HepG2 (cell line): ENCODE results near the gene TSSK2. TPM values are rescaled to one million over a fixed set of nuclear protein-coding genes. Genes with fewer than 3 reads are reported as not detected.
A peak's percentile ranks its signal among the peaks of the same experiment; 100 is the strongest.

Source experiments
- AKAP8 ChIP-seq: sonication (generic); formaldehyde crosslinking; IDR thresholded peaks from 2 replicates; pipeline ENCODE4 v1.5.1; 2020; ENCODE audit warnings: mild to moderate bottlenecking, missing genetic modification reagents
- ATRX ChIP-seq: sonication (generic); formaldehyde crosslinking; IDR thresholded peaks from 2 replicates; pipeline ENCODE4 v1.4.0; 2020; ENCODE audit warnings: missing genetic modification reagents, borderline replicate concordance
- GPN1 ChIP-seq: sonication (generic); formaldehyde crosslinking; IDR thresholded peaks from 2 replicates; pipeline ENCODE4 v1.5.1; 2020; ENCODE audit warnings: missing genetic modification reagents, borderline replicate concordance
- HMG20B ChIP-seq: conservative IDR thresholded peaks from 2 replicates; pipeline ENCODE4 v1.6.1; 2016; ENCODE audit warnings: missing genetic modification reagents, missing compliant biosample characterization
- HOXA7 ChIP-seq: sonication (generic); formaldehyde crosslinking; IDR thresholded peaks from 2 replicates; pipeline ENCODE4 v1.8.1; 2022; ENCODE audit warnings: mild to moderate bottlenecking, missing genetic modification reagents, moderate library complexity
- MIER2 ChIP-seq: IDR thresholded peaks from 2 replicates; pipeline ENCODE4 v1.6.1; 2016; ENCODE audit warnings: missing biosample characterization, missing genetic modification reagents
- MTA1 ChIP-seq: sonication (generic); formaldehyde crosslinking; IDR thresholded peaks from 2 replicates; pipeline ENCODE4 v1.4.0; 2020; ENCODE audit warnings: missing genetic modification reagents, mild to moderate bottlenecking, borderline replicate concordance
- MTA3 ChIP-seq: sonication (generic); formaldehyde crosslinking; IDR thresholded peaks from 2 replicates; pipeline ENCODE4 v1.4.0; 2020; ENCODE audit warnings: missing genetic modification reagents
- MYNN ChIP-seq: sonication (generic); formaldehyde crosslinking; IDR thresholded peaks from 2 replicates; pipeline ENCODE4 v1.4.0; 2020; ENCODE audit warnings: mild to moderate bottlenecking, low read depth, missing genetic modification reagents
- NFYC ChIP-seq: IDR thresholded peaks from 2 replicates; pipeline ENCODE4 v1.6.1; 2016; ENCODE audit warnings: missing genetic modification reagents, missing compliant biosample characterization
- RFXANK ChIP-seq: IDR thresholded peaks from 2 replicates; pipeline ENCODE4 v1.6.1; 2016
- SMARCC2 ChIP-seq: fragments of 450-650 bp; IDR thresholded peaks from 2 replicates; pipeline ENCODE4 v1.6.1; 2017; ENCODE audit warnings: antibody characterized with exemption, mild to moderate bottlenecking
- SMYD3 ChIP-seq: sonication (generic); formaldehyde crosslinking; IDR thresholded peaks from 2 replicates; pipeline ENCODE4 v1.8.1; 2023; ENCODE audit warnings: mild to moderate bottlenecking, missing genetic modification reagents
- SRSF4 ChIP-seq: fragments of 200-400 bp; formaldehyde crosslinking; IDR thresholded peaks from one replicate; pipeline ENCODE4 v1.6.1; 2018; ENCODE audit warnings: mild to moderate bottlenecking, low read depth, low read length, moderate library complexity; ENCODE audit not compliant: poor library complexity, severe bottlenecking
- U2AF1 ChIP-seq: fragments of 200-400 bp; formaldehyde crosslinking; optimal IDR thresholded peaks from 2 replicates; pipeline ENCODE3; 2017; ENCODE audit warnings: mild to moderate bottlenecking, low read depth, low read length
- YEATS4 ChIP-seq: sonication (generic); formaldehyde crosslinking; IDR thresholded peaks from 2 replicates; pipeline ENCODE4 v1.4.0; 2020; ENCODE audit warnings: missing genetic modification reagents, borderline replicate concordance
- ZNF180 ChIP-seq: sonication (generic); formaldehyde crosslinking; IDR thresholded peaks from 2 replicates; pipeline ENCODE4 v1.4.0; 2020; ENCODE audit warnings: low read depth, missing genetic modification reagents, borderline replicate concordance
- ZNF343 ChIP-seq: sonication (generic); formaldehyde crosslinking; IDR thresholded peaks from 2 replicates; pipeline ENCODE4 v1.4.0; 2020; ENCODE audit warnings: mild to moderate bottlenecking, missing genetic modification reagents
- ZNF543 ChIP-seq: sonication (generic); formaldehyde crosslinking; IDR thresholded peaks from 2 replicates; pipeline ENCODE4 v1.4.0; 2020; ENCODE audit warnings: mild to moderate bottlenecking, missing genetic modification reagents
- polyA plus RNA-seq, 8 experiments: library from polyadenylated mRNA; depleted of rRNA in 3 of 8; stranded (reverse) in 7 of 8; unstranded in 1 of 8; fragments of >200 nt; fragmentation: Illumina TruSeq in 4 of 8; extraction: Trizol in 4 of 8; gene quantifications; 2 replicates each; pipeline versions ENCODE4 v1.2.1 to v1.2.3, GENCODE V29; 2011 to 2016; ENCODE audit warnings: low read depth in 4 of 8, missing spikeins in 1 of 8, mixed read lengths in 1 of 8; ENCODE audit not compliant: insufficient read depth in 1 of 8
- total RNA-seq, 5 experiments: library from RNA; depleted of rRNA; stranded (reverse); fragments of >200 nt; fragmentation: Illumina TruSeq; extraction: Trizol; gene quantifications; 2 replicates each; pipeline ENCODE4 v1.2.3, GENCODE V29; 2016; ENCODE audit warnings: low read depth in 1 of 5
- TF ChIP-seq, protein P1 (sequence below), 2 experiments: sonication (generic) in 1 of 2; formaldehyde crosslinking in 1 of 2; IDR thresholded peaks; 2 replicates each; pipeline versions ENCODE4 v1.5.1 to v1.6.1; 2011 to 2020; ENCODE audit warnings: borderline replicate concordance in 1 of 2, low read depth in 1 of 2, low read length in 1 of 2, mild to moderate bottlenecking in 1 of 2, missing genetic modification reagents in 1 of 2, moderate library complexity in 1 of 2
- TF ChIP-seq, protein P2 (sequence below): sonication (generic); formaldehyde crosslinking; IDR thresholded peaks from 2 replicates; pipeline ENCODE4 v1.4.0; 2020; ENCODE audit warnings: missing genetic modification reagents
- TF ChIP-seq, protein P3 (sequence below): sonication (generic); formaldehyde crosslinking; IDR thresholded peaks from 2 replicates; pipeline ENCODE4 v1.4.0; 2020; ENCODE audit warnings: missing genetic modification reagents, low read depth, mild to moderate bottlenecking, borderline replicate concordance

TSSK2 gene
- total and polyA plus RNA-seq, 2 of the 13 experiments (the other 11 are each of a cell fraction or from before 2014, with no cell fraction given), result not detected

DNA sequence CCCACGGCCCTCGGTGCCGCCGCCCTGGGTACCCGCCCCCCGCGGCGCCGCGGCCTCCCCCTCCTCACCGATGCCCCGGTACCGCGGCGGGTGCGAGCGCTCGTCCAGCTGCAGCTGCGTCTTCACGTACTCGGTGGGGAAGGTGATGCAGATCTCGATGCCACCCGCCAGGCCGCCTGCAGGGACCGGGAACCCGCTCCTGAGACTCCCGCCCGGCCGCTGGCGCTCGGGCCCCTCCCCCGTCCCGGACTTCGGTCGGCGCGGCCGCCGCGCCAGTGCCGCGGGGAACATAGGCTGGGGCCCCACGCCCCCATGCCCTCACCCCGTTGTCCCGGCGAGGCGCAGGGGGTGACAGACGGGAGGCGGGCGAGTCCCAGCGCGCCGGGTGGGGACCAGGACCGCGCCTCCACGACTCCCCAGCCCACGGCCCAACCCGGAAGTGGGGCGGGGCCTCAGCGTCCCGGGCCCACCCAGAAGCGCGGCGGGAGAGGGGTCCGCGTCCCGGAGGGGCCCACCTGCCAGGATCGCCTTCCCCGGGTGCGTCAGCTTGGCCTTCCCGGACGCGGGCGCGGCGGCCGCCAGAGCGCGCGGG, 47.1 kb downstream of the TSSK2 start (continued):
- no peak for TF ChIP-seq MIER2 (CRISPR knock-in tag)
- TF ChIP-seq, protein P1, sequence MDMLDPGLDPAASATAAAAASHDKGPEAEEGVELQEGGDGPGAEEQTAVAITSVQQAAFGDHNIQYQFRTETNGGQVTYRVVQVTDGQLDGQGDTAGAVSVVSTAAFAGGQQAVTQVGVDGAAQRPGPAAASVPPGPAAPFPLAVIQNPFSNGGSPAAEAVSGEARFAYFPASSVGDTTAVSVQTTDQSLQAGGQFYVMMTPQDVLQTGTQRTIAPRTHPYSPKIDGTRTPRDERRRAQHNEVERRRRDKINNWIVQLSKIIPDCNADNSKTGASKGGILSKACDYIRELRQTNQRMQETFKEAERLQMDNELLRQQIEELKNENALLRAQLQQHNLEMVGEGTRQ (IDR thresholded peaks at IDR 0.05; ENCODE audit: low read depth, low read length), result no peak
- TF ChIP-seq, protein P1 (CRISPR knock-in tag; IDR thresholded peaks at IDR 0.05; ENCODE audit: borderline replicate concordance), result no peak
- TF ChIP-seq ATRX (CRISPR knock-in tag), result no peak
- no peak for TF ChIP-seq HMG20B (CRISPR knock-in tag)
- no peak for TF ChIP-seq MTA3 (CRISPR knock-in tag)
- no peak for TF ChIP-seq U2AF1
- peak; percentile 71; the same call in 1 of the 2 replicates for TF ChIP-seq ZNF343 (CRISPR knock-in tag)
- TF ChIP-seq NFYC (CRISPR knock-in tag), result no peak
- no peak for TF ChIP-seq SMARCC2
- TF ChIP-seq RFXANK (CRISPR knock-in tag), result no peak
- 0 out of 2 replicates have a peak, but pooled peaks have one; percentile 40 for TF ChIP-seq AKAP8
- TF ChIP-seq ZNF543 (CRISPR knock-in tag), result 0 out of 2 replicates have a peak, but pooled peaks have one; percentile 47
- TF ChIP-seq SMYD3 (CRISPR knock-in tag), result no peak
- TF ChIP-seq HOXA7, result no peak
- no peak for TF ChIP-seq MTA1 (CRISPR knock-in tag)
- TF ChIP-seq, protein P2, sequence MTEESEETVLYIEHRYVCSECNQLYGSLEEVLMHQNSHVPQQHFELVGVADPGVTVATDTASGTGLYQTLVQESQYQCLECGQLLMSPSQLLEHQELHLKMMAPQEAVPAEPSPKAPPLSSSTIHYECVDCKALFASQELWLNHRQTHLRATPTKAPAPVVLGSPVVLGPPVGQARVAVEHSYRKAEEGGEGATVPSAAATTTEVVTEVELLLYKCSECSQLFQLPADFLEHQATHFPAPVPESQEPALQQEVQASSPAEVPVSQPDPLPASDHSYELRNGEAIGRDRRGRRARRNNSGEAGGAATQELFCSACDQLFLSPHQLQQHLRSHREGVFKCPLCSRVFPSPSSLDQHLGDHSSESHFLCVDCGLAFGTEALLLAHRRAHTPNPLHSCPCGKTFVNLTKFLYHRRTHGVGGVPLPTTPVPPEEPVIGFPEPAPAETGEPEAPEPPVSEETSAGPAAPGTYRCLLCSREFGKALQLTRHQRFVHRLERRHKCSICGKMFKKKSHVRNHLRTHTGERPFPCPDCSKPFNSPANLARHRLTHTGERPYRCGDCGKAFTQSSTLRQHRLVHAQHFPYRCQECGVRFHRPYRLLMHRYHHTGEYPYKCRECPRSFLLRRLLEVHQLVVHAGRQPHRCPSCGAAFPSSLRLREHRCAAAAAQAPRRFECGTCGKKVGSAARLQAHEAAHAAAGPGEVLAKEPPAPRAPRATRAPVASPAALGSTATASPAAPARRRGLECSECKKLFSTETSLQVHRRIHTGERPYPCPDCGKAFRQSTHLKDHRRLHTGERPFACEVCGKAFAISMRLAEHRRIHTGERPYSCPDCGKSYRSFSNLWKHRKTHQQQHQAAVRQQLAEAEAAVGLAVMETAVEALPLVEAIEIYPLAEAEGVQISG, result no peak
- TF ChIP-seq MYNN, result no peak
- TF ChIP-seq GPN1 (CRISPR knock-in tag), result no peak
- TF ChIP-seq, protein P3, sequence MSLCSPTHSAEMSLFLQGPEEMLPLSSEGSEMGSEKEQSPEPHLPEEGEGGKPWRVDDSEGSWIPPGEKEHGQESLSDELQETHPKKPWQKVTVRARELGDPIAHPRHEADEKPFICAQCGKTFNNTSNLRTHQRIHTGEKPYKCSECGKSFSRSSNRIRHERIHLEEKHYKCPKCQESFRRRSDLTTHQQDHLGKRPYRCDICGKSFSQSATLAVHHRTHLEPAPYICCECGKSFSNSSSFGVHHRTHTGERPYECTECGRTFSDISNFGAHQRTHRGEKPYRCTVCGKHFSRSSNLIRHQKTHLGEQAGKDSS (CRISPR knock-in tag), result no peak
- no peak for TF ChIP-seq ZNF180 (CRISPR knock-in tag)
- TF ChIP-seq YEATS4 (CRISPR knock-in tag), result no peak
- TF ChIP-seq SRSF4, result no peak
